Fibroblast of skin of left quadriceps (primary cell): ENCODE results near the gene NSD2.
A peak's percentile ranks its signal among the peaks of the same experiment; 100 is the strongest.
"Not testable (repeated sequence)": the region's sequence is repeated elsewhere in the genome, so short reads cannot be mapped to it uniquely, and the experiment has no call there.

Experiments used
- DNase-seq, 2 experiments: peaks; one replicate each; pipeline ENCODE4 v3.0.0-alpha.2; 2013; ENCODE audit warnings: low read depth in 2 of 2

The NSD2 gene

DNA sequence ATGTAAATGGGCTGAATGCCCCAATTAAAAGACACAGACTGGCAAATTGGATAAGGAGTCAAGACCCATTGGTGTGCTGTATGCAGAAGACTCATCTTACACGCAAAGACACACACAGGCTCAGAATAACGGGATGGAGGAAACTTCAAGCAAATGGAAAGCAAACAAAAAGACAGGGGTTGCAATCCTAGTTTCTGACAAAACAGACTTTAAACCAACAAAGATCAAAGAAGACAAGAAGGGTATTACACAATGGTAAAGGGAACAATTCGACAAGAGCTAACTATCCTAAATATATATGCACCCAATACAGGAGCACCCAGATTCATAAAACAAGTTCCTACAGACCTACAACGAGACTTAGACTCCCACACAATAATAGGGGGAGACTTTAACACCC is 128.1 kb downstream of the NSD2 start:
- not testable (repeated sequence) for DNase-seq

GRCh38 chr4:2003361-2003760 is 132.2 kb downstream of the NSD2 start:
- DNase-seq = not testable (repeated sequence)

- no peak for DNase-seq
These were observed 135.2 kb downstream of the NSD2 start for GRCh38 chr4:2006367-2006766.

- DNase-seq = no peak
These were observed 135.9 kb downstream of the NSD2 start for GRCh38 chr4:2006956-2007653.

DNA sequence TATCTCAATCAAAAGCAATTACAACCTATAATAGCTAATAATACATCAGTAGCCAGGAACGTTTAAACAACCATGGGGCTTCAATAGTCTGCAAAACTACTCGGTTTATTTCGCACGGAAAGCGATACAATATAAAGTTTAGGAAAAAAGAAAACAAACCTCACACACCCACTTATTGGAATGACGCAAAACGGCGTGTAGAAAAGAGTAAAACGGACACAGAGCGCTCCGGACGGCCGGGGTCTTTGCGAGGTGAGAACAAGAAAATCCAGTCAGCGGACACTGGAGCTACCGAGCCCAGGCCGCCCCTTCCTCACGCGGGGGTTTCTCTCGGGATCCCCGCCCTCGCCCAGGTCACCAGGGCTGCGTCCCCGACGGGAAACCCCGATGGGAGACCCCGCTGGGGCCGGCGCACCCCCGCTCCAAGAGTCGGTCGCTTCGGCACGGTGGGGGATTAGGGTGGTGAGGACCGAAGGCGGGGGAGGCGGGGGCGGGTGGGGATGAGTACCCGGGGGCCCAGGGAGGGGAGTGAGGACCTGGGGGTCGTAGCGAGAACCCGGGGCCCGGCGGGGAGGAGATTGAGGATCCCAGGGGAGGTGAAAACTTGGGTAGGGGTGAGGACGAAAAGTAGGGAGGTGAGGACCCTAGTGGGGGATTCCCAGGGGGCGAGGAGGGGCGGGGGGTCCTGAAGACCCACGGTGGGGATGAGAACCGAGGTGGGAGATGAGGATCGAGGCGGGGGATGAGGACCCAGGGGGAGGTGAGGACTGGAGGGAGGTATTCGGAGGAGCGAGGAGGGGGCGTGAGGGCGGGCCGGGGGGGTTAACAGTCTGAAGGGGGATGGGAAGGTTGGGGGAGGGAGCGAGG is 136.8 kb downstream of the NSD2 start:
- DNase-seq = no peak

GRCh38 chr4:2008671-2008920 is 137.4 kb downstream of the NSD2 start:
- no peak for DNase-seq

- DNase-seq = peak; percentile 81 to 83
These were observed 137.9 kb downstream of the NSD2 start, which contains the start of gene NELFA for GRCh38 chr4:2008921-2009650. NELFA (minus strand) TSS chr4:2008974; CDS start chr4:2008959, 15 bp downstream.

DNA sequence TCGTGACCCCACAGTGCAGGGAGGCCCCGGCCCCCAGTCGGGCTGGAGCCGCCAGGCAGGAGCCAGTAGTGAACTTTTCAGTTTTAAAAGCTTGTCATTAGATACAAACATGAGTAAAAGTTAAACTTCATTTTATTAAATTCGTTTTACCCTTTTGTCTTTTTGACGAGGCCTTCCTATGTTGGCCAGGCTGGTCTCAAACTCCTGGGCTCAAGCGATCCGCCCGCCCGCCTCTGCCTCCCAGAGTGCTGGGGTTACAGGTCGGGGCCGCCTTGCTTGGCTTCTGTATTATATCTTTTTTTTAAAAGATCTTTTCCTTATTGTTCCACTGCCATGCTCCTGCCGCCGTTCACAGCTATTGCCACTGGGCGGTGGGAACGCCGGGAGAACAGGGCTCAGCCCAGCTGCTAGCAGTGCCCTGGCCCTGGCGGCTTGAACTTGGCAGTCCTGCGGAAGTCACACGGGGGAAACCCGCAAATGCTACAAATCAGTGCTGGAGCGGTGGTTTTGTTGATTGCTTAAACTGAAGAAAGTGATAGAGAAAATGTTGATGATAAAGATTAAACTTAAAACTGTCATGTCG is 138.5 kb downstream of the NSD2 start:
- DNase-seq = no peak

- no peak for DNase-seq
These were observed 140.4 kb downstream of the NSD2 start for GRCh38 chr4:2011583-2011982.

DNA sequence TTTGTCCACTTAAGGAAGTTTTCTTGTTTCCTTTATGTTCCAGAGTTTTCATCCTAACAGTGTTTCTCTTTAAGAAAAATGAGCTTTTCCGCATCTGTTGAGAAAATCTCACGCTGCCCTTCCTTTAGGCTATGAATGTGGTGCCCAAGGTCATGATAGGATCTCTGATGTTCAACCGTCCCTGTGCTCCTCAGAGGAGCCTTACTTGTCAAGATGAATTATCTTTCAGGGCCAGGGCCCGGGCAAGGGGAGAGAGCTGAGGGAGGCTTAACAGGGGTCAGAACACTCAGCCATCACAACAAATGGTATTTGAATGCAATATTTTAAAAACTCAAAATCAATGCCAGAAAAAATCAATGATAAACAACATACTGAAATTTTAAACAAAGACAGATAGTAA is 143.8 kb downstream of the NSD2 start:
- no peak for DNase-seq

DNA sequence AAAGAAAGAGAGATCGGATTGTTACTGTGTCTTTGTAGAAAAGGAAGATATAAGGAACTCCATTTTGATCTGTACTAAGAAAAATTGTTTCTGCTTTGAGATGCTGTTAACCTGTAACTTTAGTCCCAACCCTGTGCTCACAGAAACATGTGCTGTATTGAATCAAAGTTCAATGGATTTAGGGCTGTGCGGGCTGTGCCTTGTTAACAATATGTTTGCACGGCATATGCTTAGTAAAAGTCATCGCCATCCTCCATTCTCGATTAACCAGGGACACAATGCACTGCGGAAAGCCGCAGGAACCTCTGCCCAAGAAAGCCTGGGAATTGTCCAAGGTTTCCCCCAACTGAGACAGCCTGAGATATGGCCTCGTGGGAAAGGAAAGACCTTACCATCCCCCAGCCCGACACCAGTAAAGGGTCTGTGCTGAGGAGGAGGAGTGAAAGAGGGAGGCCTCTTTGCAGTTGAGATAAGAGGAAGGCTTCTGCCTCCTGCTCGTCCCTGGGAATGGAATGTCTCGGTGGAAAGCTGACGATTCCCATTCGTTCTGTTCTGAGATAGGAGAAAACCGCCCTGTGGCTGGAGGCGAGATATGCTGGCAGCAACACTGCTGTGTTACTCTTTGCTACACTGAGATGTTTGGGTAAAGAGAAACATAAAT is 150.3 kb downstream of the NSD2 start:
- not testable (repeated sequence) for DNase-seq

- DNase-seq = no peak
These were observed 153.5 kb downstream of the NSD2 start for GRCh38 chr4:2024683-2025082.

DNA sequence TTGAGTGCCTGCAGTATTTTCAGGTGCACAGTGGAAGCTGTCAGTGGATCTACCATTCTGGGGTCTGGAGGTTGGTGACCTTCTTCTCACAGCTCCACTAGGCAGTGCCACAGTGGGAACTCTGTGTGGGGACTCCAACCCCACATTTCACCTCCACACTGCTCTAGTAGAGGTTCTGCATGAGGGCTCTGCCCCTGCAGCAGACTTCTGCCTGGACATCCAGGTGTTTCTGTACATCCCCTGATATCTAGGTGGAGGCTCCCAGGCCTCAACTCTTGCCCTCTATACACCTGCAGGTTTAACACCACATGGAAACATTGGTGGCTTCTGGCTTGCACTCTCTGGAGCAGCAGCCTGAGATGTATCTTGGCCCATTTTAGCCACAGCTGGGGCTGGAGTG is 154.6 kb downstream of the NSD2 start:
- no peak for DNase-seq

DNA sequence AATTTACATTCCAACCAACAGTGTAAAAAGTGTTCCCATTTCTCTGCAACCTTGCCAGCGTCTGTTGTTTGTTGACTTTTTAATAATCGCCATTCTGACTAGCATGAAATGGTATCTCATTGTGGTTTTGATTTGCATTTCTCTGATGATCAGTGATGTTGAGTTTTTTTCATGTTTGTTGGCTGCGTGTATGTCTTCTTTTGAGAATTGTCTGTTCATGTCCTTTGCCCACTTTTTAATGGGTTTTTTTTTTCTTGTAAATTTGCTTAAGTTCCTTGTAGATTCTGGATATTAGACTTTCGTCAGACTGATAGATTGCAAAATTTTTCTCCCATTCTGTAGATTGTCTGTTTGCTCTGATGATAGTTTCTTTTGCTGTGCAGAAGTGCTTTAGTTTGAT is 155.9 kb downstream of the NSD2 start:
- not testable (repeated sequence) for DNase-seq

GRCh38 chr4:2031161-2031560 is 160.0 kb downstream of the NSD2 start:
- not testable (repeated sequence) for DNase-seq
